NB4 (cell line): ENCODE data around the gene TOGARAM2.

Experiments used
- DNase-seq: peaks from one replicate; pipeline ENCODE4 v3.0.0; 2010; ENCODE audit warnings: low read depth
- H3K4me3 ChIP-seq: one replicate; pipeline ENCODE4 v1.5.1; 2011; ENCODE audit warnings: mild to moderate bottlenecking, low read depth, low read length, moderate library complexity
- CTCF ChIP-seq: IDR thresholded peaks from one replicate; pipeline ENCODE4 v1.5.1; 2012; ENCODE audit warnings: low read depth, low read length
- MAX ChIP-seq: IDR thresholded peaks from 2 replicates; pipeline ENCODE4 v1.6.1; 2011; ENCODE audit warnings: low read depth, low read length
- MYC ChIP-seq: IDR thresholded peaks from 2 replicates; pipeline ENCODE4 v1.6.1; 2011; ENCODE audit warnings: low read depth, low read length
- POLR2A ChIP-seq: IDR thresholded peaks from 2 replicates; pipeline ENCODE4 v1.6.1; 2011; ENCODE audit warnings: mild to moderate bottlenecking; ENCODE audit not compliant: insufficient read length; ENCODE audit errors: extremely low read depth

Gene TOGARAM2

DNA sequence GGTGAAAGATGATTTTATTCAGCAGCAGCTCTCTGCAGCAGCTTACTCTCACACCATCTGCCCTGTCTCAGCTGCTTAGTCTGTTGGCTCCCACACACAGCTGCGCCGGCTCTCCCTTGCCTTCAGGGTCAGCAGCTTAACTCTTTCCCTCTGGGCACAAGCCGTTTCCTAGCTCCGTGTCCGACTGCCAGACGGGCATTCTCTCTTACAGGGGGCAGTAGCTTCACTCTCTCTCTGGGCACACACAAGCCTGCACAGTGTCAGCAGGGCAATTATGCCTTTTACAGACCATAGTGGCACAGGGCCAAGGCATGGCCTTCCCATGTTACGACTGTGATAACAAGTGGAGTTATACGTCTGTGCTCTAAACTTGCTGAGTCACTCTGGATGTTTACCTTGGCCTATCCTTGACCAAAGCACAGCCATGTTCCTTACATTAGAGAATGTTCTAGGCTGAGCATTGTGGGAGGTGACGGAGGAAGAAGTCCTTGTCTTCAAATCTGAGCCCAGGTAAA lies 61.5 kb downstream of the TOGARAM2 start:
- DNase-seq: no peak
- no peak overlapping the region for H3K4me3 ChIP-seq
- TF ChIP-seq MAX: no peak
- TF ChIP-seq MYC: no peak
- TF ChIP-seq POLR2A: no peak
- no peak for TF ChIP-seq CTCF

GRCh38 chr2:29044459-29044858 lies 63.4 kb downstream of the TOGARAM2 start:
- no peak overlapping the region for H3K4me3 ChIP-seq
- no peak for DNase-seq
- TF ChIP-seq POLR2A (no peak), MYC (no peak)

DNA sequence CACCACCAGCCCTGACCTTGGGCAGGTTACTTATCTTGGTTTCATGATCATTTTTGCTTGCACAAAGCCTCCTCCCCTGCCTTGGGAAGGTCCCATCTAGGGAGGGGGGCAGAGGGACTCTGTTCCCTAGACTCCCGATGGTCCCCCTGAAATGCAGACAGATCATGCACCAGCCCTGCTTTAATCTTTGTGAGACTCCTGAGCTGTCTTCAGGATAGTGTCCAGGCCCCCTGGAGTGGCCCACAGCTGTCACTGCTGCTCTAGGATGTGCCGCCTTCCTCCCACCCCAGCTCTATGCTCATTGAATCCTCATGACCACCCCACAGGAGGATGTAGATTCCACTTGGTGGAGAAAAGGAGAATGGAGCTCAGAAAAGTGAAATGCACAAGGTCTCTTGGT lies 65.2 kb downstream of the TOGARAM2 start:
- no peak overlapping the region for H3K4me3 ChIP-seq
- no peak for TF ChIP-seq CTCF
- no peak for TF ChIP-seq MAX
- no peak for TF ChIP-seq MYC
- no peak for TF ChIP-seq POLR2A
- no peak for DNase-seq

DNA sequence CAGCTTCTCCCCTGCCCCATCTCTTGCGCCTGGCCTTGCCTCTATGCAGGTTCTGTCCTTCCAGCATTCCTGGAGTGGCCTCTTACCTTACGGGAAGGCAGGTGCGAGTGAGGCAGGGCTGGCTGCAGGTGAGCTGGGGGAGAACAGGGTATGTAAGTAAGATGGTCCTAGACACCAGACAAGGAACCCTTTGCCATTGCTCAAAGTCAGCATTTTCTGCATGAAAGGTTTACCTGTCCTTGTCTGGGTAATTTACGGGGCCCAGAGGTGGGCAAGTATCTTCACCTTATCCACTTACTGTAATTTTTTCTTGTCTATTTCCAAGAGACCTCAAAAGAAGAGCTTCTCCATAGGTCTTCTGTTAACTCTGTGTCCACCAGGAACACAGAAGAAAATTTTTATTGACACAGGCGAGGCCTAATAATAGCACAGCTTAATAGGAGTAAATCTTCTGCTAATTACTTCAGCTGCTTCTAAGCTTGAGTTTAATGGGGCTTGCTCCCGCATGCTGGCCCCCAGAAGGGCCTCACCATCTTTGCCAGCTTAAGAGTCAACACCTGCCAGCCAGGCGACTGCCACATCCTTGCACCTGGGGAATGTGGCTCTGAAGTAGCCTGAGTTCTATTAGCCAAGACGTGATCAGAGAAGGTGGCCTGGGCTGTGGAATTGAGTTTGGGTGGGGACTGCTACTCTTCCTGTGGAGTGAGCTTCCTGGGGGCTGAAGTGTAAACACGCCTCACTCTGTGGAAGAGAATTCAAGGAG lies 66.2 kb downstream of the TOGARAM2 start:
- no peak for DNase-seq
- H3K4me3 ChIP-seq: no peak overlapping the region
- TF ChIP-seq CTCF: no peak
- TF ChIP-seq MAX: no peak
- no peak for TF ChIP-seq POLR2A
- TF ChIP-seq MYC: no peak

- no peak for TF ChIP-seq MAX
- no peak for TF ChIP-seq CTCF
- TF ChIP-seq POLR2A: no peak
- no peak for TF ChIP-seq MYC
- no peak for DNase-seq
- H3K4me3 ChIP-seq: no peak overlapping the region
These were observed 69.5 kb downstream of the TOGARAM2 start for GRCh38 chr2:29050591-29050990.

GRCh38 chr2:29051730-29052129 lies 70.6 kb downstream of the TOGARAM2 start:
- DNase-seq: no peak
- H3K4me3 ChIP-seq: no peak overlapping the region
- TF ChIP-seq POLR2A: no peak
- no peak for TF ChIP-seq MYC
- no peak for TF ChIP-seq MAX
- TF ChIP-seq CTCF: no peak
